HG03025 (cell line): ENCODE data around the gene PRPH2.

ENCODE experiments used
- ATAC-seq: cut with Tn5 transposase; IDR thresholded peaks from one replicate; pipeline ENCODE4 v1.9.1; 2021; ENCODE audit warnings: mild to moderate bottlenecking, moderate library complexity; ENCODE audit not compliant: unreplicated experiment, low FRiP score

Gene PRPH2

DNA sequence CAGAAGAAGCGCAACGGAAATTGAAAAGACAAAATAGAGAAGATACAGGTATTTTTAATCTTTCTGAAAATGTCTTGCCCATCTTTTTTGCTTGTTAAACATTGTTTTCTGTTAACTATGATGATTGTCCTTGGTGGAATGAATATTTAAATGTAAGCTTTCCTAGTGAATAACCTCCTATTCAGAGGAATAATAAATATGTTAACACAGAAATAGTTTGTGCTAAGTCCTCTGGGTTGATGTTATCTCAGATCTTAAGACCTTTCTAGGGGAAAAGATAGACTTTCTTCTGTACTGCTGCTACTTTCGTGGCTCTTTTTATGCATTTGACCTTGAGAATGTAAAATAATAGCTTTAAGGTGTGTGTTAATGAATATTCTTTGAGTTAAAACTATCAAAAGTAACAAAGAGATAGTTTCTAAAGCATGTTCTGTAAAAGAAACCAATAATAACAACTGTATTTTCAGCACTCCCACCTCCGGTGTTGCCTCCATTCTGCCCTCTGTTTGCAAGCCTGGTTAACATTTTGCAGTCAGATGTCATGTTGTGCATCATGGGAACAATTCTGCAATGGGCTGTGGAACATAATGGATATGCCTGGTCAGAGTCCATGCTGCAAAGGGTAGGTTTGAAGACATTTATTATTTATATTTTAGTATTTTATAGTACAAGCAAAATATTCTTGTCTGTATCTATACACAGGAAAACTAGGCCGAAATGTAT, 70.2 kb downstream of the PRPH2 start:
- no peak for ATAC-seq
